ENCODE results near the gene SETD2. TPM values are rescaled to one million over a fixed set of nuclear protein-coding genes. Genes with fewer than 3 reads are reported as not detected.
A peak's percentile ranks its signal among the peaks of the same experiment; 100 is the strongest.
"Not testable (repeated sequence)": the region's sequence is repeated elsewhere in the genome, so short reads cannot be mapped to it uniquely, and the experiment has no call there.

The SETD2 gene
- total RNA-seq, 1 experiment from 2014 or later, result 60.2 TPM

- Histone ChIP-seq H3K36me3 (ENCODE audit: insufficient read depth, low read length) (no peaks in the 10 kb centered on the region), H3K9ac (ENCODE audit: low read length) (no peak overlapping the region), H3K79me2 (ENCODE audit: low read length) (peaks cover 100% of the 10 kb centered on the region), H3K4me2 (ENCODE audit: low read depth, low read length, poor library complexity, severe bottlenecking) (no peak overlapping the region), H3K4me3 (ENCODE audit: low read length) (no peak overlapping the region), H3K9me3 (ENCODE audit: low read length) (no peaks in the 10 kb centered on the region), H3K4me1 (ENCODE audit: low read length) (peaks cover 21% of the 10 kb centered on the region), H3K27me3 (ENCODE audit: low read length) (no peaks in the 10 kb centered on the region), H2AFZ (ENCODE audit: low read length) (no peak overlapping the region), H4K20me1 (ENCODE audit: insufficient read depth, low read depth, low read length) (peaks cover 19% of the 10 kb centered on the region), H3K9me2 (replicated peaks; ENCODE audit: insufficient read depth, low read length) (no peaks in the 10 kb centered on the region), H3K27ac (ENCODE audit: low read length) (no peak overlapping the region)
- no peak for DNase-seq
These were observed 20.8 kb downstream of the SETD2 start for GRCh38 chr3:47143068-47143467.

- H3K27ac ChIP-seq (ENCODE audit: low read length); H3K36me3 ChIP-seq (ENCODE audit: insufficient read depth, low read length); DNase-seq; H3K4me3 ChIP-seq (ENCODE audit: low read length); H3K9ac ChIP-seq (ENCODE audit: low read length); H3K27me3 ChIP-seq (ENCODE audit: low read length); H3K9me2 ChIP-seq (replicated peaks; ENCODE audit: insufficient read depth, low read length); H3K4me2 ChIP-seq (ENCODE audit: low read depth, low read length, poor library complexity, severe bottlenecking); H3K9me3 ChIP-seq (ENCODE audit: low read length); H2AFZ ChIP-seq (ENCODE audit: low read length): not testable (repeated sequence)
- Histone ChIP-seq H3K4me1 (ENCODE audit: low read length) (peaks cover 21% of the 10 kb centered on the region), H4K20me1 (ENCODE audit: insufficient read depth, low read depth, low read length) (peaks cover 19% of the 10 kb centered on the region), H3K79me2 (ENCODE audit: low read length) (peaks cover 96% of the 10 kb centered on the region)
These were observed 21.4 kb downstream of the SETD2 start for GRCh38 chr3:47142536-47142935.

GRCh38 chr3:47140973-47141461 lies 22.9 kb downstream of the SETD2 start:
- not testable (repeated sequence) for H3K9ac ChIP-seq (ENCODE audit: low read length); H3K27me3 ChIP-seq (ENCODE audit: low read length); H3K4me2 ChIP-seq (ENCODE audit: low read depth, low read length, poor library complexity, severe bottlenecking); H2AFZ ChIP-seq (ENCODE audit: low read length); H3K9me2 ChIP-seq (replicated peaks; ENCODE audit: insufficient read depth, low read length); H3K9me3 ChIP-seq (ENCODE audit: low read length); H3K36me3 ChIP-seq (ENCODE audit: insufficient read depth, low read length); H3K4me3 ChIP-seq (ENCODE audit: low read length); DNase-seq
- Histone ChIP-seq H3K79me2 (ENCODE audit: low read length) (peaks cover 97% of the 10 kb centered on the region), H3K27ac (ENCODE audit: low read length) (peak overlapping the region; percentile 41), H3K4me1 (ENCODE audit: low read length) (peaks cover 21% of the 10 kb centered on the region), H4K20me1 (ENCODE audit: insufficient read depth, low read depth, low read length) (peaks cover 10% of the 10 kb centered on the region)

- not testable (repeated sequence) for H4K20me1 ChIP-seq (ENCODE audit: insufficient read depth, low read depth, low read length); H3K36me3 ChIP-seq (ENCODE audit: insufficient read depth, low read length); H3K9me2 ChIP-seq (replicated peaks; ENCODE audit: insufficient read depth, low read length); H3K27me3 ChIP-seq (ENCODE audit: low read length); H3K9me3 ChIP-seq (ENCODE audit: low read length); H3K9ac ChIP-seq (ENCODE audit: low read length); H3K4me3 ChIP-seq (ENCODE audit: low read length); H2AFZ ChIP-seq (ENCODE audit: low read length); DNase-seq; H3K4me2 ChIP-seq (ENCODE audit: low read depth, low read length, poor library complexity, severe bottlenecking)
- H3K27ac ChIP-seq (ENCODE audit: low read length), result peak overlapping the region; percentile 41; the same call in 1 of the 2 replicates
- peaks cover 97% of the 10 kb centered on the region for H3K79me2 ChIP-seq (ENCODE audit: low read length)
- peaks cover 21% of the 10 kb centered on the region for H3K4me1 ChIP-seq (ENCODE audit: low read length)
These were observed 23.4 kb downstream of the SETD2 start for GRCh38 chr3:47140553-47140952.

GRCh38 chr3:47134311-47134710 lies 29.6 kb downstream of the SETD2 start:
- no peak overlapping the region for H2AFZ ChIP-seq (ENCODE audit: low read length)
- H3K27me3 ChIP-seq (ENCODE audit: low read length), result no peaks in the 10 kb centered on the region
- H3K9me2 ChIP-seq (replicated peaks; ENCODE audit: insufficient read depth, low read length), result no peaks in the 10 kb centered on the region
- H3K36me3 ChIP-seq (ENCODE audit: insufficient read depth, low read length), result no peaks in the 10 kb centered on the region
- DNase-seq, result no peak
- peaks cover 97% of the 10 kb centered on the region for H3K79me2 ChIP-seq (ENCODE audit: low read length)
- no peaks in the 10 kb centered on the region for H3K9me3 ChIP-seq (ENCODE audit: low read length)
- H3K4me1 ChIP-seq (ENCODE audit: low read length), result peaks cover 25% of the 10 kb centered on the region
- no peak overlapping the region for H3K27ac ChIP-seq (ENCODE audit: low read length)
- no peak overlapping the region for H3K4me3 ChIP-seq (ENCODE audit: low read length)
- peaks cover 14% of the 10 kb centered on the region; the same call in 1 of the 2 replicates for H4K20me1 ChIP-seq (ENCODE audit: insufficient read depth, low read depth, low read length)
- no peak overlapping the region for H3K9ac ChIP-seq (ENCODE audit: low read length)
- H3K4me2 ChIP-seq (ENCODE audit: low read depth, low read length, poor library complexity, severe bottlenecking), result no peak overlapping the region

GRCh38 chr3:47133641-47134040 lies 30.3 kb downstream of the SETD2 start:
- Histone ChIP-seq H3K79me2 (ENCODE audit: low read length) (peaks cover 97% of the 10 kb centered on the region), H3K4me2 (ENCODE audit: low read depth, low read length, poor library complexity, severe bottlenecking) (no peak overlapping the region), H3K27me3 (ENCODE audit: low read length) (no peaks in the 10 kb centered on the region), H3K27ac (ENCODE audit: low read length) (no peak overlapping the region), H3K4me1 (ENCODE audit: low read length) (peaks cover 25% of the 10 kb centered on the region), H3K9me3 (ENCODE audit: low read length) (no peaks in the 10 kb centered on the region), H3K4me3 (ENCODE audit: low read length) (no peak overlapping the region), H2AFZ (ENCODE audit: low read length) (no peak overlapping the region), H4K20me1 (ENCODE audit: insufficient read depth, low read depth, low read length) (peaks cover 15% of the 10 kb centered on the region; the same call in 1 of the 2 replicates), H3K36me3 (ENCODE audit: insufficient read depth, low read length) (no peaks in the 10 kb centered on the region), H3K9ac (ENCODE audit: low read length) (no peak overlapping the region), H3K9me2 (replicated peaks; ENCODE audit: insufficient read depth, low read length) (no peaks in the 10 kb centered on the region)
- DNase-seq, result no peak

GRCh38 chr3:47130557-47130956 lies 33.4 kb downstream of the SETD2 start:
- H3K36me3 ChIP-seq (ENCODE audit: insufficient read depth, low read length), result peaks cover 20% of the 10 kb centered on the region
- H3K79me2 ChIP-seq (ENCODE audit: low read length), result peaks cover 100% of the 10 kb centered on the region
- no peak overlapping the region for H3K4me2 ChIP-seq (ENCODE audit: low read depth, low read length, poor library complexity, severe bottlenecking)
- H3K27ac ChIP-seq (ENCODE audit: low read length), result no peak overlapping the region
- H3K4me3 ChIP-seq (ENCODE audit: low read length), result no peak overlapping the region
- no peaks in the 10 kb centered on the region for H3K9me2 ChIP-seq (replicated peaks; ENCODE audit: insufficient read depth, low read length)
- H3K27me3 ChIP-seq (ENCODE audit: low read length), result no peaks in the 10 kb centered on the region
- H3K4me1 ChIP-seq (ENCODE audit: low read length), result peaks cover 25% of the 10 kb centered on the region
- H3K9ac ChIP-seq (ENCODE audit: low read length), result no peak overlapping the region
- H3K9me3 ChIP-seq (ENCODE audit: low read length), result no peaks in the 10 kb centered on the region
- DNase-seq, result no peak
- H2AFZ ChIP-seq (ENCODE audit: low read length), result no peak overlapping the region
- peaks cover 23% of the 10 kb centered on the region; the same call in 1 of the 2 replicates for H4K20me1 ChIP-seq (ENCODE audit: insufficient read depth, low read depth, low read length)

- H4K20me1 ChIP-seq (ENCODE audit: insufficient read depth, low read depth, low read length), result peaks cover 20% of the 10 kb centered on the region; the same call in 1 of the 2 replicates
- peaks cover 43% of the 10 kb centered on the region for H3K36me3 ChIP-seq (ENCODE audit: insufficient read depth, low read length)
- H3K4me3 ChIP-seq (ENCODE audit: low read length), result no peak overlapping the region
- H3K9ac ChIP-seq (ENCODE audit: low read length), result no peak overlapping the region
- no peak for DNase-seq
- no peak overlapping the region for H3K4me2 ChIP-seq (ENCODE audit: low read depth, low read length, poor library complexity, severe bottlenecking)
- H3K27me3 ChIP-seq (ENCODE audit: low read length), result no peaks in the 10 kb centered on the region
- no peak overlapping the region for H2AFZ ChIP-seq (ENCODE audit: low read length)
- H3K9me2 ChIP-seq (replicated peaks; ENCODE audit: insufficient read depth, low read length), result no peaks in the 10 kb centered on the region
- H3K27ac ChIP-seq (ENCODE audit: low read length), result no peak overlapping the region
- peaks cover 20% of the 10 kb centered on the region; the same call in 1 of the 2 replicates for H3K4me1 ChIP-seq (ENCODE audit: low read length)
- no peaks in the 10 kb centered on the region for H3K9me3 ChIP-seq (ENCODE audit: low read length)
- H3K79me2 ChIP-seq (ENCODE audit: low read length), result peaks cover 95% of the 10 kb centered on the region
These were observed 35.8 kb downstream of the SETD2 start for GRCh38 chr3:47128137-47128536.

Measured in Karpas-422 (cell line).